ENCODE measurements around the gene ATP1A1. TPM values are rescaled to one million over a fixed set of nuclear protein-coding genes. Genes with fewer than 3 reads are reported as not detected.

Gene ATP1A1
- total and polyA plus RNA-seq, 8 donors, result 191 to 731 (median 235) TPM

DNA sequence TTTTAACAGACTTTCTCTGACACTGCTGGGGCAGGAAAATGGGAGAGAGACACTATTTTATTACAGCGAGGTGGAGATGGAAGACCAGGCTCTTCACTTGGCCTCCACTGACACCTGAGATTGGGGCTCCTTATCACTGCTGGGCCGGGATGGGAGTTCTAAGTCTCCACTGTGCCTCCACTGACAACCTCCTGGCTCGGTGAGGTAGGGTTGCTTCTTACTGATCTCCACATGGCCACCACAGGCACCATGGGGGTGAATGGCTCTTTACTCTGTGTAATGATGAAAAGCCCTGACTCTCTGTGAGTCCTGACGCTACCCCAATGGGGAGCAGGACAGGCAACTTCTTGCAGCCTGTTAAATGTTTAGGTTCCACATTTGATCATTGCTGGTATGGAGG, 67.7 kb downstream of the ATP1A1 start:
- TF ChIP-seq, protein P1, sequence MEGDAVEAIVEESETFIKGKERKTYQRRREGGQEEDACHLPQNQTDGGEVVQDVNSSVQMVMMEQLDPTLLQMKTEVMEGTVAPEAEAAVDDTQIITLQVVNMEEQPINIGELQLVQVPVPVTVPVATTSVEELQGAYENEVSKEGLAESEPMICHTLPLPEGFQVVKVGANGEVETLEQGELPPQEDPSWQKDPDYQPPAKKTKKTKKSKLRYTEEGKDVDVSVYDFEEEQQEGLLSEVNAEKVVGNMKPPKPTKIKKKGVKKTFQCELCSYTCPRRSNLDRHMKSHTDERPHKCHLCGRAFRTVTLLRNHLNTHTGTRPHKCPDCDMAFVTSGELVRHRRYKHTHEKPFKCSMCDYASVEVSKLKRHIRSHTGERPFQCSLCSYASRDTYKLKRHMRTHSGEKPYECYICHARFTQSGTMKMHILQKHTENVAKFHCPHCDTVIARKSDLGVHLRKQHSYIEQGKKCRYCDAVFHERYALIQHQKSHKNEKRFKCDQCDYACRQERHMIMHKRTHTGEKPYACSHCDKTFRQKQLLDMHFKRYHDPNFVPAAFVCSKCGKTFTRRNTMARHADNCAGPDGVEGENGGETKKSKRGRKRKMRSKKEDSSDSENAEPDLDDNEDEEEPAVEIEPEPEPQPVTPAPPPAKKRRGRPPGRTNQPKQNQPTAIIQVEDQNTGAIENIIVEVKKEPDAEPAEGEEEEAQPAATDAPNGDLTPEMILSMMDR (IDR thresholded peaks at IDR 0.05), result no peak
- ATAC-seq, result no peak
- no peaks in the 10 kb centered on the region for H3K27me3 ChIP-seq

GRCh38 chr1:116445534-116445933, 72.5 kb downstream of the ATP1A1 start:
- no peak overlapping the region for H3K4me3 ChIP-seq
- ATAC-seq, result no peak
- H3K27ac ChIP-seq, result no peak overlapping the region
- no peaks in the 10 kb centered on the region for H3K4me1 ChIP-seq
- no peaks in the 10 kb centered on the region for H3K27me3 ChIP-seq
- intact Hi-C loops (cut with DNase I), result no loop called here
- TF ChIP-seq, protein P1 (IDR thresholded peaks at IDR 0.05), result no peak
- no peaks in the 10 kb centered on the region for H3K36me3 ChIP-seq
- no peaks in the 10 kb centered on the region for H3K9me3 ChIP-seq
- no peak for DNase-seq

More for the DNA sequence above, 67.7 kb downstream of the ATP1A1 start:
- Histone ChIP-seq H3K27ac (no peak overlapping the region), H3K9me3 (no peaks in the 10 kb centered on the region), H3K4me3 (no peak overlapping the region), H3K4me1 (no peaks in the 10 kb centered on the region), H3K36me3 (no peaks in the 10 kb centered on the region)
- intact Hi-C loops (cut with DNase I), result no loop called here
- DNase-seq, result no peak

DNA sequence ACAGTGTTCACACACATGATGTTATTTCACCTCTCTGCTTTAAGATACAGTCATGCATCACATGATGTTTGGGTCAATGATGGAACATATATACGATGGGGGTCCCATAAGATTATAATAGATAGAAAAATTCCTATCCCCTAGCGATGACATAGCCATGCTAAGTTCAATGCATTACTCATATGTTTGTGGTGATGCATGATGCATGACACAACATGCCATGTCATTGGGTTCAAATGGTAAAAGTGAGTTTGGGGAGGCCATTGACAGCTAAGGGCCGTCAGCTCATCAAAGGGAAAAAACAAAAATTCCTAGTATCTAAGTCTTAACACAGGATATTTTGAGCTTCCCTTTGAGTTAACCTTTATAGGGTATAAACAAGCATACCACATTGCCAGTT, 73.6 kb downstream of the ATP1A1 start:
- no peak for ATAC-seq
- TF ChIP-seq, protein P1 (IDR thresholded peaks at IDR 0.05), result no peak
- no peaks in the 10 kb centered on the region for H3K36me3 ChIP-seq
- H3K4me1 ChIP-seq, result no peaks in the 10 kb centered on the region
- no peak overlapping the region for H3K4me3 ChIP-seq
- H3K27ac ChIP-seq, result no peak overlapping the region
- H3K27me3 ChIP-seq, result no peaks in the 10 kb centered on the region
- no peaks in the 10 kb centered on the region for H3K9me3 ChIP-seq
- DNase-seq, result no peak
- intact Hi-C loops (cut with DNase I), result no loop called here

GRCh38 chr1:116448785-116449385, 75.8 kb downstream of the ATP1A1 start:
- no peak for DNase-seq
- no peak overlapping the region for H3K27ac ChIP-seq
- H3K4me1 ChIP-seq, result no peaks in the 10 kb centered on the region
- H3K36me3 ChIP-seq, result no peaks in the 10 kb centered on the region
- ATAC-seq, result peak; percentile 18
- no peaks in the 10 kb centered on the region for H3K9me3 ChIP-seq
- intact Hi-C loops (cut with DNase I), result no loop called here
- no peak overlapping the region for H3K4me3 ChIP-seq
- H3K27me3 ChIP-seq, result no peaks in the 10 kb centered on the region
- TF ChIP-seq, protein P1 (IDR thresholded peaks at IDR 0.05), result no peak

DNA sequence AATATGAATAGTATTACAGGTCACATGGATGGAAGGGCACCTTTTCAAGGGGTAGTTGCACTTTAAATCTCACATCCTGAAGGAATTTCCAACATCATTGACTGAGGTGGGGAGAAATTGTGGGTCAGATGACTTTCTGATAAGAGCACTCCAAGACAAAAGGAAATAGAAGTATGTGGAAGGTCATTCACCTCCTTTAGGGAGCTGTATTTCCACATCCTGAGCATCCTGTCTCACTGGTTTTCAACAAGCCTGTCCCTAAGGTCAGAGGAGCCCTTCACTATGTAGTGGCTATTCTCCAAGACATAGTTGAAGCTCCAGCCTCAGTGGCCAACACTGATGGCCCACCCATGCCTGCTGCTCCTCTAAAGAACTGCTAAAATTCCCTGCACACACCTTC, 76.5 kb downstream of the ATP1A1 start:
- peak; percentile 74 for ATAC-seq
- DNase-seq, result no peak
- H3K36me3 ChIP-seq, result no peaks in the 10 kb centered on the region
- no peak overlapping the region for H3K27ac ChIP-seq
- intact Hi-C loops (cut with DNase I), result no loop called here
- H3K4me1 ChIP-seq, result no peaks in the 10 kb centered on the region
- TF ChIP-seq, protein P1 (IDR thresholded peaks at IDR 0.05), result no peak
- H3K4me3 ChIP-seq, result no peak overlapping the region
- no peaks in the 10 kb centered on the region for H3K27me3 ChIP-seq
- H3K9me3 ChIP-seq, result no peaks in the 10 kb centered on the region
